Activated CD4-positive, alpha-beta T cell treated with anti-CD3 and anti-CD28 coated beads for 36 hours (primary cell): ENCODE results near the gene FBXO31. TPM values are rescaled to one million over a fixed set of nuclear protein-coding genes. Genes with fewer than 3 reads are reported as not detected.

ENCODE experiments used
- ATAC-seq: fragments of 200-7000 bp; cut with Tn5 transposase; one replicate; pipeline ENCODE4 v1.10.0; 2021; ENCODE audit warnings: mild to moderate bottlenecking, moderate library complexity
- CTCF ChIA-PET: fragments of 350-600 bp; sonication (Branson Sonifier 250); formaldehyde crosslinking; loops from one replicate; lab custom pipeline; 2021; ENCODE audit warnings: antibody characterized with exemption; lab: Charles Lee
- POLR2A ChIA-PET: fragments of 350-600 bp; sonication (Branson Sonifier 250); formaldehyde crosslinking; loops from one replicate; lab custom pipeline; 2021; ENCODE audit warnings: antibody characterized with exemption, inconsistent platforms; lab: Charles Lee
- DNase-seq: peaks from one replicate; pipeline ENCODE4 v3.0.0-alpha.2; 2020
- H3K27ac Mint-ChIP-seq: one replicate; pipeline ENCODE4 v1.8.0; 2021; ENCODE audit warnings: mixed read lengths
- H3K27me3 Mint-ChIP-seq: one replicate; pipeline ENCODE4 v1.8.0; 2021; ENCODE audit warnings: mixed read lengths
- H3K36me3 Mint-ChIP-seq: one replicate; pipeline ENCODE4 v1.8.0; 2021; ENCODE audit warnings: low read depth, mixed read lengths
- H3K4me1 Mint-ChIP-seq: one replicate; pipeline ENCODE4 v1.8.0; 2021; ENCODE audit warnings: mixed read lengths
- H3K4me3 Mint-ChIP-seq: one replicate; pipeline ENCODE4 v1.8.0; 2021; ENCODE audit warnings: mild to moderate bottlenecking, moderate library complexity, mixed read lengths
- H3K9me3 Mint-ChIP-seq: one replicate; pipeline ENCODE4 v1.8.0; 2021; ENCODE audit warnings: low read depth, mixed read lengths
- intact Hi-C, 2 experiments: fragments of 100-400 bp; cut with DNase I in 1 of 2; cut with micrococcal nuclease in 1 of 2; formaldehyde crosslinking; loops; one replicate each; pipeline versions ENCODE4 v1.14.2 to v1.15.1; 2022 to 2024; cut with DNase I, micrococcal nuclease
- total RNA-seq, 2 experiments: library from RNA; stranded (reverse); gene quantifications; one replicate each; pipeline ENCODE4 v1.2.3, GENCODE V29; 2021

Gene FBXO31
- total RNA-seq, 2 experiments from 2014 or later, result 26.8 to 33.0 TPM

DNA sequence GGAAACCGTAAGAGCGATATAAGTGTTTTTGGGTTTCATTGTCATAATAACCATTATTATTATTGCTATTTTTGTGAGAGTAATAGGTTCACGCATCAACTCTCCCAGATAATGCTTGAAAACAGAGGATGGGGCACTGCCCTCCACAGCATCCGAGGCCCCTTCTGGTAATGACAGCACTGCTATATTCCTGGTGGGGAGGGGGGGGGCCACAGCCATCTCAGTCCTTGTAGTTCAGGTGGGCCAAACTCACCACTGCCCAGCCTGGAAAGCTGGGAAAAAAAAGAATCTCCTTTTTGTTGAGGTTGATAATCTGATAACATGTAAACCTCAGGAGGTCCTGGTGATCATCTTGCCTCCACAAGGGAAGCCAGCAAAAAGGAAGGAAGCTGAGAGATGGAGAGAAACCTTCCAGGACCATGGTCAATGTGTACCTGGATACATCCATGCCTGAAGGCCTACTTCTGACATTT is 67.1 kb downstream of the FBXO31 start:
- DNase-seq (no peak), ATAC-seq (no peak)
- Mint-ChIP-seq H3K4me1 (peaks cover 11% of the 10 kb centered on the region), H3K9me3 (no peaks in the 10 kb centered on the region), H3K27me3 (no peaks in the 10 kb centered on the region), H3K27ac (peak overlapping the region; percentile 95), H3K4me3 (peak overlapping the region; percentile 97), H3K36me3 (peaks cover 18% of the 10 kb centered on the region)
- CTCF ChIA-PET, result interaction anchor here (0.6 to 1.6 kb wide), 5 partner anchors 10 to 319 kb away, joined by 3 to 5 read pairs (median 3); partner anchors contain the start of gene FBXO31
- POLR2A ChIA-PET, result interaction anchor here (1.6 kb wide), 1 partner anchor 72 kb away, joined by 6 read pairs; no protein-coding TSS in a partner anchor
- intact Hi-C loops, result loop anchor here (2.0 to 5.0 kb wide), 4 partner anchors 76 to 762 kb away; partner anchors contain the start of genes MAP1LC3B (in 1 of the 2), MTHFSD (in 1 of the 2) and ZCCHC14 (in 1 of the 2)

DNA sequence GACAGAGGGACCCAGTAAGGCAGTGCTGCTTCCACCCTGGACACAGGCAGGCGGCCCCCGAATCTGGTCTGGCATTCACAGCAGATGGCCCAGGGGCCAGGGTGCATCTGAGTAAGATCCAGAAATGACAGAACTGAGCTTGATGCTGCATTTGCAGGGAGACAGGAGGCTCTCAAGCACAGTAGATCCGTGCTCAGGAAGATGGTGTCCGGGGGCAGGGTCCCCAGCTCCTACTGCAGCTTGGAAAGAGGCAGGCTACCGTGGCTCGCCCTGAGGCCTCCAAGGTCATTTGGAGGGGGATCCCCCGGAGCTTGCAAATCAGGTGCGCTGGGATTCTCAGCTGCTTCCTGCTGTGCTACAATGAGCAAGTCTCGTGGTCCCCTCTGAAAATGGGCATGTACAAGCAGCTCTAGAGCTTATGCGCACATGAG is 68.6 kb downstream of the FBXO31 start:
- Mint-ChIP-seq H3K4me1 (peaks cover 11% of the 10 kb centered on the region), H3K36me3 (peaks cover 18% of the 10 kb centered on the region), H3K9me3 (no peaks in the 10 kb centered on the region), H3K4me3 (no peak overlapping the region), H3K27ac (no peak overlapping the region), H3K27me3 (no peaks in the 10 kb centered on the region)
- CTCF ChIA-PET, result no interaction called here
- ATAC-seq, result no peak
- DNase-seq, result no peak
- POLR2A ChIA-PET, result no interaction called here
- intact Hi-C loops, result loop anchor here in 1 of 2 experiments (5.0 kb wide), 1 partner anchor 177 kb away; the partner anchor contains the start of gene ZCCHC14

DNA sequence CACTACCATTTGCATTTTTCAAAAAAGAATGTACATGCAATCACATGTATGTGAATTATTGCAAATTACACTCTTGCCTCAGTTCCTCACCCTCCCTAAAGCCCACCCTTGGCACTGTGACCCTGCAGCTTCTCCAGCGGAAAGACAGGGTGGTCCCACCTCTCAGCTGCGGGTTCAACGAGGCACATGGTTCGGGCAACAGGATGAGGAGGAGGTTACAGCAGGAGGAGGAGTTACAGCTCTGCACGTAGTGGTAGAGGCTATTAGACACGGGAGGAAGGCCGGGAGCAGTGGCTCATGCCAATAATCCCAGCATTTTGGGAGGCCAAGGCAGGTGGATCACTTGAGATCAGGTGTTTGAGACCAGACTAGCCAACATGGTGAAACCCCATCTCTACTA is 71.6 kb downstream of the FBXO31 start:
- POLR2A ChIA-PET, result no interaction called here
- CTCF ChIA-PET, result interaction anchor here (1.2 kb wide), 2 partner anchors 13 to 14 kb away, joined by 3 to 4 read pairs; no protein-coding TSS in a partner anchor
- no peak for ATAC-seq

DNA sequence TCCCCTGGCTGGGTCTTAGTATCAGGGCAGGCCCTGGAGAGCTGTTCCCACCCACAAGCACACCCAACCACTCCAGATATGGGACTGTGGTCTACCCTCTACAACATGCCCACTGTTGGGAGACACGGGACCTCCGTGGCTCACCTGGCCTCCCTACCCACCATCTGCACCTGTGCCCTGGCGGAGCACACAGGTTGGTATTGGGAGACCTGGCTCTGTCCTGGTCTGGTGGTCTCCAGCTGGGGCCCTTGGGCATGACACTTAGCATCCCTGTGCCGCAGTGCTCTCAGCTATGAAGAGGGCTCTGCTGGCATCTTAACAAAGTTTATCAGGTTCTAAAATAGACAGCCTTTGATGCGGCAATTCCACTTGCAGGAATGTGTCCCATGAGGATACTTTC is 72.2 kb downstream of the FBXO31 start:
- Mint-ChIP-seq H3K27me3 (no peaks in the 10 kb centered on the region), H3K36me3 (peaks cover 7% of the 10 kb centered on the region), H3K4me1 (peaks cover 4% of the 10 kb centered on the region), H3K4me3 (no peak overlapping the region), H3K9me3 (no peaks in the 10 kb centered on the region), H3K27ac (no peak overlapping the region)
- CTCF ChIA-PET, result no interaction called here
- ATAC-seq, result no peak
- POLR2A ChIA-PET, result no interaction called here
- no peak for DNase-seq
- intact Hi-C loops, result no loop called here

More for the DNA sequence above, 71.6 kb downstream of the FBXO31 start:
- Mint-ChIP-seq H3K27me3 (no peaks in the 10 kb centered on the region), H3K4me1 (peaks cover 4% of the 10 kb centered on the region), H3K9me3 (no peaks in the 10 kb centered on the region), H3K27ac (no peak overlapping the region), H3K4me3 (no peak overlapping the region), H3K36me3 (peaks cover 7% of the 10 kb centered on the region)
- no peak for DNase-seq
- intact Hi-C loops, result no loop called here

DNA sequence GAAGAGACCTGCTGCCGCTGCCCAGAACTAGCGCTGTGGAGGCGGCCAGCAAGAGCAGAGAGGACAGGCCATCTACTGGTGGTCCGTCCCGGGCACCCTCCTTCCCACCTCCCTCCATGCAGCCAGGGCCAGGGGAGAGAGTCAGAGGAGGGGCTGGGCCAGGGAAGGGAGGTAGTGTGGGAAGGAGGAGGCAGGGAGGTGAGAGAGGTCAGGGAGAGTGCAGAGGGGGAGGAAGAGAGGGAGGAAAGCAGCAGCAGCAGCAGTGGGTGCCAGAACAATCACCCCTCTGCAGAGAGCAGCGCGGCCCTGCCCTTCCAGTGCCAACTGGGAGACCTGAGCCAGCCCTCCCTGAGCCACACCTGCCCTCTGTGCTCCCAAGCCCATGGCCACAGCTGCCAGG is 73.0 kb downstream of the FBXO31 start:
- ChIA-PET POLR2A (no interaction called here), CTCF (no interaction called here)
- no peak overlapping the region for H3K27ac Mint-ChIP-seq
- no peaks in the 10 kb centered on the region for H3K9me3 Mint-ChIP-seq
- H3K27me3 Mint-ChIP-seq, result no peaks in the 10 kb centered on the region
- no peak overlapping the region for H3K4me3 Mint-ChIP-seq
- intact Hi-C loops, result no loop called here
- ATAC-seq, result no peak
- peaks cover 7% of the 10 kb centered on the region for H3K36me3 Mint-ChIP-seq
- no peak for DNase-seq
- peaks cover 4% of the 10 kb centered on the region for H3K4me1 Mint-ChIP-seq

DNA sequence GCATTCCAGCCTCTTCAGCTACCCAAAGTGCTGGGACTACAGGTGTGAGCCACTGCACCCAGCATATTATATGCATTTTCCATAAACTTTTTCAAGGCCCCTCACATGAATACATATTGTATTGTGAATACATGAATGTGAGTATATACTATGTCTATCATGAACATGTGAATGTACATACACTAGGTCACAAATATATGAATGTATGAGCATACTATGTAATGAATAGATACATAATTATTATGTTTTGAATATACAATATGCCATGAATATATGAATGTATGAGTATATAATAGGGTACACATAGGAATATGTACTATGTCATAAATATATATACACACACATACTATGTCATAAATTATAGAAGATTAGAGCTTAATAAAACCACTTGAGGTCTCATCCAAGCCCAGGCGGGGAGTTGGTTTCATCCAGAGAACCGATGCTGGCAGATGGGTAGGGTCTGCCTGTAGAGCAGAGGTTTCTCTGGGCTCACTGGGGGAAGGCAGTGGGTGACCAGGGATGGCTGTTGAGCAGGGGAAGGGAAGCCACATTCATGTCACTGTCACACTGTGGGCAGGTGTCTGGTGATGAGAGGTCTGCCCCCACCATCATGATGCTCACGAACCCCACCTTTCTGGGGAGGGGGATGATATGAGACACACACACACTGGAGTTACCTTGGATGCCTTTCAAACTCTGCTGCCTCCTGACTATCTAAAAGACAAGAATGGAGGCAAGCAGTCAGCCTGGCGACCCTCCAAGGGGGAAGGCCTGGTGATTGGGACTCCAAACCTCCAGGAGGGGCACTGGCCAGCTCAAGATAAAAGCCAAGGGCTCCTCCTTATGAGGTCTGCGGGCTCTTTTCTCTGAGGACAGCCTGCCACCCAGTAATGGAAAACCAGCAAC is 73.7 kb downstream of the FBXO31 start:
- CTCF ChIA-PET, result no interaction called here
- Mint-ChIP-seq H3K27me3 (no peaks in the 10 kb centered on the region), H3K36me3 (peaks cover 7% of the 10 kb centered on the region), H3K9me3 (no peaks in the 10 kb centered on the region), H3K4me3 (no peak overlapping the region), H3K27ac (no peak overlapping the region), H3K4me1 (peaks cover 4% of the 10 kb centered on the region)
- no peak for DNase-seq
- intact Hi-C loops, result no loop called here
- ATAC-seq, result no peak
- POLR2A ChIA-PET, result no interaction called here

DNA sequence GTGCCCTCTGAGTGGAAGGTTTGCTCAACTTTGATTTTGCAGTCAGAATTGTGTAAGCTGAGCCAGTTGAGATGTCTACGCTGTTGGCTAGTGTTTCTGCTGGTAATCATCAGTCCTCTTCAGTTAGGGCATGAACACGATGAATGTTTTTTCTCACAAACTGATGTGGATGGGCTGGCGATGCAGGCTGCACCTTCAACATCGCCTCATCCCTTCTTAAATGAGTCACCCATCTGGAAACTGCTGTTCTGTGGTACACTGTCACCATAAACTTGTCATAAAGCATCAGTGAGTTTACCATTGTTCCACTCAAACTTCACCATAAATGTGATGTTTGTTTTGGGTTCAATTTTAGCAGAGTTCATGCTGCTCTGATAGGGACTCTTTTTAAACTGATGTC is 74.8 kb downstream of the FBXO31 start:
- ChIA-PET CTCF (interaction anchor here (0.6 kb wide), 1 partner anchor 66 kb away, joined by 3 read pairs; no protein-coding TSS in a partner anchor), POLR2A (no interaction called here)
- ATAC-seq (peak; percentile 96), DNase-seq (peak; percentile 56)
- H3K27ac Mint-ChIP-seq, result peak overlapping the region; percentile 59
- H3K36me3 Mint-ChIP-seq, result peaks cover 5% of the 10 kb centered on the region
- intact Hi-C loops, result no loop called here
- peaks cover 9% of the 10 kb centered on the region for H3K4me1 Mint-ChIP-seq
- no peaks in the 10 kb centered on the region for H3K9me3 Mint-ChIP-seq
- no peaks in the 10 kb centered on the region for H3K27me3 Mint-ChIP-seq
- H3K4me3 Mint-ChIP-seq, result no peak overlapping the region

DNA sequence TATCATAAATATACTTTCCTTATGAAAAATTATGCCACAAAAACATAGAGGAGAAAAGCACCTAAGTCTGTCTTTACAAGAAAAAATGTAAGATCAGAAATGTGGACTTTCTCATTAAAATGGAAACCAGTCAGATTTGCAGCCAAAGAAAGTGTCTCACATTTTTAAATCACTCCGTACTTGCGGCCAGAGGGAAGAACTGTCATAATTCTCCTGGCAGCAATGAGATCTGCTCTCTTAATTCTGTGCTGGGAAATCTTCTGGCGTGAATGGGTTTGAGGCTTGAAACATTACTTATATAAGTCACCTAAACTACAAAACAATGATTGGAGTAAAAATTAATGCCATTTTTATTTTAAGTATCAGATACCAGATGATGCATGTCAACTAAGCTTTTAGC is 77.1 kb downstream of the FBXO31 start:
- H3K4me1 Mint-ChIP-seq, result peaks cover 14% of the 10 kb centered on the region
- no peak for ATAC-seq
- H3K27me3 Mint-ChIP-seq, result no peaks in the 10 kb centered on the region
- no peak overlapping the region for H3K4me3 Mint-ChIP-seq
- intact Hi-C loops, result no loop called here
- no peak for DNase-seq
- ChIA-PET CTCF (no interaction called here), POLR2A (no interaction called here)
- no peaks in the 10 kb centered on the region for H3K9me3 Mint-ChIP-seq
- H3K36me3 Mint-ChIP-seq, result peaks cover 11% of the 10 kb centered on the region
- H3K27ac Mint-ChIP-seq, result no peak overlapping the region

DNA sequence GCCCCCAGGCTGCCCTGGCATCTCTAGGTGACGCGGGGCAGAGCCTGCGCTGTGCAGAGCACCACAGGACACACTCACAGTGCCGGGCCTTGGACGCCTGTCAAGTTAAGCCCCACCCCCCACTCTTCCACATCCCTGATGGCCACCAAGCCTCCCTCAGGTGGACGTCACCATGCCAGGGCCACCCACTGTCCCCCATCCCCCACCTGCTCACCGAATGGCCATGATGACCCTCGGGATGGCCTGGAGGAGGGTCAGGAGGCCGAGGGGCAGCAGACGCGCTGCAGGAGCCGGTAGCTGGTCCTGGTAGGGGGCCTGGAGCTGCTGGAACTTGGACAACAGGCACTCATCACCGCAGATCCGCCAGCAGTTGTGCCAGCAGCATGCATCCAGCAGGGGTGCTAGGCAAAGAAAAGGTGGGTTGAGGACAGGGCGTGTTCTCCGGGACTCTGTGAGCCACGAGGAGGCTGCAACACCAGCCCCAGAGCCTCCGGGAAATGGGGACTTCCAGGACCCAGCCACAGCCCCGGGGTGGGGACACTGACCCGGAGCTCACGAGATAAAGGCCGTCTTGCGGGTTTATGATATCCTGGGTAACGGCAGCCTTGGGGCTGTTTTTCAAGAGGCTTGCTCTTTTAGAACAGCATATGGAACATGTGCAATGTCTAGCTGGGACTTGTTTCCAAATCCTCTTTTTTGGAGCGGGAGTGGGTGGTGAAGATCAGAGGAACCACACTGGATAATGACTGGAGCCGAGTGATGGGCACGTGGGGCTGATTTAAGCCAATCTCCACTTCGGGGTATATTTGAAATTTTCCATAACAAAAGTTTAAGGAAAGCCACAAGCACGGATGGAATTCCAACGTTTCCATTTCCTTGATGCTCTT is 77.8 kb downstream of the FBXO31 start:
- DNase-seq (no peak), ATAC-seq (no peak)
- intact Hi-C loops, result no loop called here
- ChIA-PET POLR2A (no interaction called here), CTCF (interaction anchor here (0.6 to 1.3 kb wide), 2 partner anchors 13 to 1186 kb away, joined by 3 read pairs; no protein-coding TSS in a partner anchor)
- Mint-ChIP-seq H3K27me3 (no peaks in the 10 kb centered on the region), H3K36me3 (peaks cover 11% of the 10 kb centered on the region), H3K27ac (no peak overlapping the region), H3K9me3 (no peaks in the 10 kb centered on the region), H3K4me1 (peaks cover 14% of the 10 kb centered on the region), H3K4me3 (no peak overlapping the region)

DNA sequence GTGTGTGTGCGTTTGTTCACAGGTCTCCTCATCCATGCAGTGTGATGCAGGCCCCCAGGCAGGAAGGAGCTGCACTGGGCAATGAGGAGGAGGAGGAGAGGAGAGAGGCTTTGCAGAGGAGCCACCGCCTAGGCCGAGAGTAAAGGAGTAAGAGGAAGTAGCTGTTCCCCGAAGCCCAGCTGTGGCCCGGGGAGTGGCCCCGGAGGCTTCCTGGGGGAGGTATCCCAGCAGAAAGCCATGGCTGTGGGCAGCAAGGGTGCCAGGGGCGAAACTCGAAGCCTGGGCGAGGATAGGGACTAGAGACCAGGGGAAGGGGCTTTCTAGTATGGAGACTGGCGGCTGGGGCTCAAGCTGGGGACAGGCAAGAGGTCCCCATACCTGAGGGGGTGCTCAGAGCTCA is 78.6 kb downstream of the FBXO31 start:
- DNase-seq, result no peak
- H3K27ac Mint-ChIP-seq, result no peak overlapping the region
- ATAC-seq, result no peak
- H3K27me3 Mint-ChIP-seq, result no peaks in the 10 kb centered on the region
- POLR2A ChIA-PET, result no interaction called here
- H3K9me3 Mint-ChIP-seq, result no peaks in the 10 kb centered on the region
- H3K36me3 Mint-ChIP-seq, result peaks cover 11% of the 10 kb centered on the region
- H3K4me1 Mint-ChIP-seq, result peaks cover 14% of the 10 kb centered on the region
- CTCF ChIA-PET, result interaction anchor here (1.3 kb wide), 1 partner anchor 12 kb away, joined by 3 read pairs; no protein-coding TSS in a partner anchor
- H3K4me3 Mint-ChIP-seq, result no peak overlapping the region
- intact Hi-C loops, result no loop called here

DNA sequence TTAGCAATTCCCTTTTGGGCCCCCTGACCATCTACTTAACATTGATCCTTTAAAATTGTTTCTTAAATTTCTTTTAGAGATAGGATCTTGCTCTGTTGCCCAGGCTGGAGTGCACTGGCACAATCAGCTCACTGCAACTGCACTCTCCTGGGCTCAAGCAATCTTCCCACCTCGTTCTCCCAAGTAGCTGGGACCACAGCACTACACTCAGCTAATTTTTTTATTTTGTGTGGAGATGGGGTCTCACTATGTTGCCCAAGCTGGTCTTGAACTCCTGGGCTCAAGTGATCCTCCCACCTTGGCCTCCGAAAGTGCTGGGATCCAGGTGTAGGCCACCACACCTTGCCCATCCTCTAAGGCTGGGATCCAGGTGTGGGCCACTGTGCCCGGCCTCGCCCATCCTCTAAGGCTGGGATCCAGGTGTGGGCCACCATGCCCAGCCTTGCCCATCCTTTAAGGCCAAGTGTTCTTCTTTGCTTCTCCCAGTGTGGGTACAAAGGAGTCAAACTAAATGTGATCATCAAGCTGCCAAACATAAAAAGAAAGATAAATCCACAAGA is 79.5 kb downstream of the FBXO31 start:
- intact Hi-C loops, result no loop called here
- Mint-ChIP-seq H3K27ac (peak overlapping the region; percentile 69), H3K4me1 (peaks cover 14% of the 10 kb centered on the region), H3K27me3 (no peaks in the 10 kb centered on the region), H3K36me3 (peaks cover 11% of the 10 kb centered on the region), H3K9me3 (no peaks in the 10 kb centered on the region), H3K4me3 (no peak overlapping the region)
- DNase-seq (no peak), ATAC-seq (no peak)
- ChIA-PET POLR2A (no interaction called here), CTCF (interaction anchor here (0.6 kb wide), 1 partner anchor 52 kb away, joined by 3 read pairs; no protein-coding TSS in a partner anchor)
